HEK293T (cell line): ENCODE results near the gene GRID1.

Source experiments
- CTBP1 ChIP-seq: fragments of 450-650 bp; IDR thresholded peaks from 2 replicates; pipeline ENCODE4 v1.6.1; 2016; ENCODE audit warnings: borderline replicate concordance
- ELF4 ChIP-seq: fragments of 450-650 bp; IDR thresholded peaks from 2 replicates; pipeline ENCODE4 v1.6.1; 2017; ENCODE audit warnings: antibody characterized with exemption
- FOXA1 ChIP-seq: fragments of 450-650 bp; IDR thresholded peaks from 2 replicates; pipeline ENCODE4 v1.6.1; 2016; ENCODE audit warnings: mild to moderate bottlenecking
- FOXK2 ChIP-seq: fragments of 450-650 bp; IDR thresholded peaks from 2 replicates; pipeline ENCODE4 v1.6.1; 2016; ENCODE audit warnings: mild to moderate bottlenecking
- FOXM1 ChIP-seq: fragments of 450-650 bp; IDR thresholded peaks from 2 replicates; pipeline ENCODE4 v1.6.1; 2017; ENCODE audit warnings: mild to moderate bottlenecking, borderline replicate concordance
- HDGF ChIP-seq: fragments of 450-650 bp; IDR thresholded peaks from 2 replicates; pipeline ENCODE4 v1.6.1; 2017; ENCODE audit warnings: antibody characterized with exemption, borderline replicate concordance
- L3MBTL2 ChIP-seq: fragments of 450-650 bp; conservative IDR thresholded peaks from 2 replicates; pipeline ENCODE4 v1.6.1; 2016; ENCODE audit warnings: mild to moderate bottlenecking
- LEF1 ChIP-seq: fragments of 450-650 bp; IDR thresholded peaks from 2 replicates; pipeline ENCODE4 v1.6.1; 2017; ENCODE audit warnings: mild to moderate bottlenecking, borderline replicate concordance
- NFRKB ChIP-seq: fragments of 450-650 bp; IDR thresholded peaks from 2 replicates; pipeline ENCODE4 v1.6.1; 2016; ENCODE audit warnings: mild to moderate bottlenecking, moderate library complexity
- SP1 ChIP-seq: fragments of 450-650 bp; IDR thresholded peaks from 2 replicates; pipeline ENCODE4 v1.6.1; 2017
- SUZ12 ChIP-seq: fragments of 450-650 bp; IDR thresholded peaks from 2 replicates; pipeline ENCODE4 v1.6.1; 2016; ENCODE audit warnings: mild to moderate bottlenecking
- ZNF384 ChIP-seq: fragments of 450-650 bp; IDR thresholded peaks from 2 replicates; pipeline ENCODE4 v1.6.1; 2016
- TF ChIP-seq, protein P1 (sequence below): fragments of 450-650 bp; IDR thresholded peaks from 2 replicates; pipeline ENCODE4 v1.6.1; 2016

- TF ChIP-seq SP1 (no peak), FOXA1 (no peak), FOXK2 (no peak), LEF1 (no peak), NFRKB (no peak), ZNF384 (no peak), HDGF (no peak), ELF4 (no peak), FOXM1 (no peak), L3MBTL2 (no peak), SUZ12 (no peak), CTBP1 (no peak)
- TF ChIP-seq, protein P1, sequence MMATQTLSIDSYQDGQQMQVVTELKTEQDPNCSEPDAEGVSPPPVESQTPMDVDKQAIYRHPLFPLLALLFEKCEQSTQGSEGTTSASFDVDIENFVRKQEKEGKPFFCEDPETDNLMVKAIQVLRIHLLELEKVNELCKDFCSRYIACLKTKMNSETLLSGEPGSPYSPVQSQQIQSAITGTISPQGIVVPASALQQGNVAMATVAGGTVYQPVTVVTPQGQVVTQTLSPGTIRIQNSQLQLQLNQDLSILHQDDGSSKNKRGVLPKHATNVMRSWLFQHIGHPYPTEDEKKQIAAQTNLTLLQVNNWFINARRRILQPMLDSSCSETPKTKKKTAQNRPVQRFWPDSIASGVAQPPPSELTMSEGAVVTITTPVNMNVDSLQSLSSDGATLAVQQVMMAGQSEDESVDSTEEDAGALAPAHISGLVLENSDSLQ: no peak
These were observed 231.4 kb downstream of the GRID1 start for GRCh38 chr10:86135191-86135590.
